ENCODE data around the gene RBMS2.
A peak's percentile ranks its signal among the peaks of the same experiment; 100 is the strongest.

RBMS2 gene

DNA sequence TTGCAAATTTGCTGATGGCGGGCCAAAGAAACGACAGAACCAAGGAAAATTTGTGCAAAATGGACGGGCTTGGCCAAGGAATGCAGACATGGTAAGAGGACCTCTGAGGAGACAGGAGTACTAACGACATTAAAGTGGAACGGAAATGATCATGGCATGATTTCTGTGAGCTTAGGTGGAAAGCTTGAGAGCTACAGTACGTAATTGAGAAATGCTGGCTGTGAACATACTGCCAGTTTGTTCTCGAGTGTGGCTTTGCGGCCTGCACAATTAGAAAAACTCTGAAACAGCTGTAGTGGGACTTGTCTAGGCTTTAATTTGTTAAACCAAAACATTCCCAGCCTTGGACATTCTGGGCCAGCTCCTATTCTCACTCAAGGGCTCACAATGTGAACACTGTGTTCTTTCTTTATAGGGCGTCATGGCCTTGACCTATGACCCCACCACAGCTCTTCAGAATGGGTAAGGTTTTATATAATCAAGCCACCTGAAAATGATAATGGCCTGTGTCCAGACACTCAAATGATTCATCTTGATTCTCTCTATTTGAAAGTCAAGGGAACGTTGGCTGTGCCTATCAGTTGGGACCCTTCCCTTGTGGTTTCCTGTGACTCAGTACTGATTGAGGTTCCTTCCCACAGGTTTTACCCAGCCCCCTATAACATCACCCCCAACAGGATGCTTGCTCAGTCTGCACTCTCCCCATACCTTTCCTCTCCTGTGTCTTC, 60.0 kb downstream of the RBMS2 start:
- no peak for DNase-seq (ENCODE audit: extremely low read depth in 1 of 2, low read depth in 1 of 2)

DNA sequence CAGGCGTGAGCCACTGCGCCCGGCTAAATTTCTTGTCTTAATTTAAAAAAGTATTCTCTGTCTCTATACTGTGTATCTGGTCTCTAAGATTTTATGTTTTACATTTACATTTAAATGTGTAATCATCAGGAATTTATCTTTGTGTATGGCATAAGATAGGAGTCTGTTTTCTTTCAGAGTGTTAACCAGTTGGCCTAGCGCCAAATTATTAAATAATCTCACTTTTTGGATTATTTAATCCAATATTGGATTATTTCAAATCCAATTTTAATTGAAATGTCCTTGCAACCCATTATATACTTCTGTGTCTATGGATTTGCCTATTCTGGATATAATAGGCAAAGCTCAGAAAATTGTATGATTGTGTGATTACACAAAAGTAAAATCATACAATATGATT, 63.5 kb downstream of the RBMS2 start:
- no peak for DNase-seq (ENCODE audit: extremely low read depth in 1 of 2, low read depth in 1 of 2)

DNA sequence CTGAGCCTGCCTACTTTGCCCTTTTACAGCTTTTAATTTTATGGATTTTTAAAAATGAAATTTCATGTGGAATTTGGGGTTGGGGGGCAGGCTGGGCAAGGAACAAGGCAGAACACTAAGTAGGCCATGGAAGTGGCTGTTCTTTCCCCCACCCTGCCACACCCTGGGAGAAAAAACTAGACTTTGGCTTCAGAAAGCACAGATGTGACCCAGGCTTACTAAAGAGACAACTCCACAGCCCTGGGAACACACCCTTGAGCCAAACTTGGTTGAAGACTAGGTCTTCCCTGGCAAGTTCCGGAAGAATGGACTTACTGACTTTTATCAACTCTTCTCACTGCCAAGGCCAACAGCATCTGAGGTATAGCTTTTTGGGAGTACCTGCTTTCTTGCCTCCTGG, 68.2 kb downstream of the RBMS2 start:
- no peak for DNase-seq (ENCODE audit: extremely low read depth in 1 of 2, low read depth in 1 of 2)

DNA sequence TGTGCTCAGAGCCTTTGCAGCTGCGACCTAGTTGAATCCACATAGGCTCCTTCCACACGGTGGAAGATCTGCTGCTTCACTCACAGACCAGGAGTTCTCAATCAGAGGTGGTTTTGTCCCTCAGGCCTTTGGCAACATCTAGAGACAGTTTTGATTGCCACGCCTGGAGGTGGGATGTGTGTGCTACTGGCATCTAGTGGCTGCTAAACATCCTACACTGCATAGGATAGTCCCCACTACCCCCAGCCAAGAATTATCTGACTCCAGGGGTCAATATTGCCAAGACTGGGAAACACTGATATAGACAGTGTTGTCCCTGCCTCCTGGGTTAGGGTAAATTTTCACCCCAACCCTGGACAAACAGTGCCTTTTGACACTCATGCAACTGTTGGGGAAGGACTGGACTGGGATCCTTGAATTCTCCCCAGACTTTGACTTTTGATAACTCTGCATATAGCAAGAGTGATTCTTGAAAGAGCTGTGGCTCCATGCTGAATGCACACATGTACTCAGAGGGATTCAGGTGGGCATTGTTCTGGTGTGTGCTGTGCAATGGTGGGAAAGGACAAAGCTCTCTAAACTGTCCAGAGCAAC, 68.7 kb downstream of the RBMS2 start:
- DNase-seq (ENCODE audit: extremely low read depth in 1 of 2, low read depth in 1 of 2) = no peak

DNA sequence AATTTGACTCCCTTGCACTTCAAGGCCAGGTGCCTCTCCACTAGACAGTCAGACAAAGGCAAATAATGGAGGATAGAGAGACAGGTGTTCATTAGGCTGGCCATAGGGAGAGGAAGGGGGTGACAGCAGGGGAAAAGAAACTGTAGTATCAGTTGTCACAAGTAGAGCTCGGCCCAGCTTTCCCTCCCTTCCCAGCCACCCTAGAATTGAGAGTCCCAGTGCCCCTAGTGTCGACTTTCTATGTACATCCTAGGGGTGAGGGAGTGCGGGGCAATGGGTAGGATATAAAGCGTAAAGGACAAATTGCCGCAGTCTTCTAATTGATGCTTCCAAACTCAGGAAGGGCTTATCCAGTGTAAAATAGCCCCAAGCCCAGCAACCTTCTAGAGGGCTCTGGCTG, 69.5 kb downstream of the RBMS2 start:
- DNase-seq (ENCODE audit: extremely low read depth in 1 of 2, low read depth in 1 of 2) = no peak

DNA sequence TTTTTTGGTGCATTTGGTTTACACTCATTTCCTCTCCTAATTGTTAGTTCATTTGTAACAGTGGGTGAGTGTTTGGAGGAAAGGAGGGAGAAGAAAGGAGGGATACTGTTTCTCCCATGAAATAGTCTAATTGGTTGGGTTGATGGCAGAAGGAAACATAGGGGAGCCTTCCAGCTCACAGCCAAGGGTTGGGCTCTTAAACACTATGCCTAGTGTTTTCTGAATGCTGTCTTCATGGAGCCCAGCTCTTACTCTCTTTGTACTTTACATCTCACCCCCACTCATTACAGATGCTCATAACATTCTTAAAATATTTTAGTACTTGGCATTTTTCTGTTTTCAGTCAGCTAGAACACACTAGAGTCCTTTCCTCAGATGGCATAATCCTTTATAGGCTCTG, 70.3 kb downstream of the RBMS2 start:
- DNase-seq (ENCODE audit: extremely low read depth in 1 of 2, low read depth in 1 of 2) = no peak

DNA sequence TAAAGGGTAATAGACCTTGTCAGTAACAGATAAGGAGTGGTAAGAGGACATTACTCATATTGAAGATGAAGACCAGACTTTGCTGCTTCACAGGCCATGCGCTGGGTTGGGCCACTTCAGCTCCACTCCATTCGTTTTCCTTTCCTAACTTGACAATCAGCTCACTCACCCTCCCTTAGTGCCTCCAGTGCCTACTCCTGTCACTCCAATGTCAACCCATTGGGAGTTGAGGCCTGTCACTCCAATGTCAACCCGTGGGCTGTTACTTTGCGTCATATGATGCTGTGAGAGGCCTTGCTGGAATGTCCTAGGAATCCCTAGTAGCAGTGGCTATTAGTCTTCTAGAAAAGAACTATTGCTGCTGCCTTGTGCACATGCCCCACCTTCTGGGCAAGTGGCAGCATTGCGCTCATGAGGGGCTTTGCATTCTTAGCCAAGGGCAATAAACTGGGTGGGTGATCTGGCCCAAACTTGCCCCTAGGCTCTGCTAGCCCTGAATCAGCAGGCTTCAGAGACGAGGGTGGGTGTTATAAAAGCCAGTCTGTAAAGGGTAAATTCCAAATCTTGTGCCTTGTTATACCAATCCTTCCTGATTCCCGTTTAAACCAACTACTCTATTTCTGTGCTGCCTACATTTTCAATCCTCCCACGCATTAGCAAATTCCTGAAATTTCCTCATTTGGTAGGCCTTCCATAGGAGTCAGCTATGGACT, 72.4 kb downstream of the RBMS2 start:
- DNase-seq (ENCODE audit: extremely low read depth in 1 of 2, low read depth in 1 of 2) = peak; percentile 15 to 39

DNA sequence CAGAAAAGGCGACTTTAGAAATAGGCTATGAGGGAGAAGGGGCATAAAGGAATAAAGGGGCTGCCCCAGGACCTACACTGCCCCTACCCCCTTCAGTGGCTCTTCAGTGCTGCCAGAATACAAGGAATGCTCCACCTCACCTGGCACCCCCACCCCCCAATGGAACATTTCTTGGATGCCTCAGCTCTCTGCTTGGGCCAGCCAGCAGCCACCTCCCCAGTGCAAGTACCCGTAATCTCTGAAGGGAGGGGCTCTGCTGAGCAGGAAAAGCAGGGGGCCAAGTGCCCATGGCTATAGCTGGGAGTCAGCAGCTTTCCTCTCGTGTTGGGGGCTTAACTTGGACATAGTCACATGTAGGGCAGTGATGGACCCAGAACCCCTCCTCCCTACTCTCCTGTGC, 75.2 kb downstream of the RBMS2 start:
- DNase-seq (ENCODE audit: extremely low read depth in 1 of 2, low read depth in 1 of 2) = no peak

DNA sequence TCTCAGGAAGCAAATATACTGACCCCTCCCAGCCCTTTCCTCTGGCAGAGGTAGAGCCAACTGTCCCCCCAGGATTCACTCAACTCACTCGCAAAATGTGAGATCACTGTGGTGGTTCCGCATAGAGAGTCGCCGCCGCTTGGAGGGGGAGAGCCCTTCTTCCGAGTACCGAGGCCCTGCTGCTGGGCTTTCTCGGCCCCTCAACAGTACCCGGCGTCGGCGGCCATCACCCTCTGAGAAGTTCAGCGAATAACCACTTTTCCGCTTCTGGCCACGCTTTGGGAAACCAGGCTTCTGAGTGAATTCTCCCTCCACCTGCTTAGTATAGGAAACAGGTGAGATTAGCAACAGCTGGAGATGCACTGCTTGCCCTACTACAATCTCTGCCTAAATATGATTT, 77.4 kb downstream of the RBMS2 start:
- DNase-seq (ENCODE audit: extremely low read depth in 1 of 2, low read depth in 1 of 2) = no peak

DNA sequence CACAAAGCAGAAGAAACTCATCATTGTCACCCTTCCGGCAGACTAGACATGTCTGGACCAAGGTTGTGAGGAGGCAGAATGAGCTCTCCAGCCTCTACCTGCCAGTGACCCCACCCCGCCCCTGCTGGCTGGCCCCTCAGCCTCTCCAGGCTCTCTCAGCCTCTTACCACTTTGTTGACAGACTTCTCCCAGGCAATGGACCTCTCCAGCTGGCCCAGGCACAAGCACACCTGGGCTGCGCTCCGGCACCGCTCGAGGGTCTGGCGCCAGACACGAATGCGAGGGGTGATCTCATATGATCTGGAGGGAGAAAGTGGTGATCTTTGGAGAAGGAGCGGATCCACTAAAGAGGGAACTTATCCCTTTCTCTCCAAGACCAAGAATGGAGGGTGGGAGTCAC, 78.2 kb downstream of the RBMS2 start:
- no peak for DNase-seq (ENCODE audit: extremely low read depth in 1 of 2, low read depth in 1 of 2)

DNA sequence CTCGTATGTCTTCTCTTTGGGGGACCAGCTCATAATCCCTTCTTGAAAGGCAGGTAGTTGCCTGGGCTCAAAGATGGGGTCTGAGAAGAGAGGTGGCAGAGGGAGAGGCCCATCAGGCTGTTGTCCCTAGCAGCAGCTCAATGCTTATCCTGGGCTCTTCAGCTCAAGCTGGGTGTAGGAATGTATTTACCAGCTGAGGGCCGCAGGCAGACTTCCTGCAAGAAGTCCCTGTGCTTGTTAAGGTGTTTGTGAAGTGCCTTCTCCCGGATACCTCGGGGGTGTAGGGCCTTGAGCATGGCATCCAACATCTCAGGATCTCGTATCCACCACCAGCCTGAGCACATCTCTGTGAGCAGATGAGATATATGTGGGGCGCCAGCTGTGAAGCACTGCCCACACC, 79.1 kb downstream of the RBMS2 start:
- DNase-seq (ENCODE audit: extremely low read depth in 1 of 2, low read depth in 1 of 2) = no peak

DNA sequence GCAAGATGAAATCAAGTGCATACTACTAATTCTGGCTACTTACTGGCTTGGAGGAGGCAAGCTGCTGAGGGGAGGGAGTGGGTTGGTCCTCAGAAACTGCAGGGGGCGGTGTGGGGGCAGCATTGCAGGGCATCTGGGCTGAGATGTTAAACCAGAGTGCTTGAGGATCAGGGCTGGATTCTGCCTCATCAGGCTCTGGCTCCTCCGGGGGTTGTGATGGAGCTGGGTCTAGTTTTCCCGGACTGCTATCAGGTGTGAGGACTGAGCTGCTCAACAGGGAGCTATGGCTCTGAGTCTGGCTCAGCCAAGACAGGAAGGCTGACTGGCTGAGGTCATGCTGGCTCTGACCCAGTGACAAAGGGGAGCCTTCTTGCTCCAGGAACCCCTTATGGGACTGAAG, 79.9 kb downstream of the RBMS2 start:
- DNase-seq (ENCODE audit: extremely low read depth in 1 of 2, low read depth in 1 of 2) = no peak

DNA sequence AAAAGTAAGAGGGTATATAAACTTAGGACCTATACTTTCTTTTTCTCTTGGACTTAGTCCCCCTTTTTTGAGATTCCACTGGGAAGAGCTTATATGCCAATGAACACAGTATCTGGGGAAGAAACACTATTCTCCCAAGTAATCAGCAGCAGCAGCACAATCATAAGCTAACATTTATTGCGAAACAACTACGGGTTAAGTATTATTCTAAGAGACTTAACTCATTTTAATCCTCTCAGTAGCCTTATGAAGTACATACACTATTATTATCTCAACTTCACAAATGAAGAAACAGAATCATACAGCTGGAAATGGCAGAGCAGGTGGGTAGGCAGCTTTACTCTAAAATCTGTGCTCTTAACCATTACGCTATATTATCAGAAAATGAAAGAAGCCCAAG, 80.6 kb downstream of the RBMS2 start:
- no peak for DNase-seq (ENCODE audit: extremely low read depth in 1 of 2, low read depth in 1 of 2)

DNA sequence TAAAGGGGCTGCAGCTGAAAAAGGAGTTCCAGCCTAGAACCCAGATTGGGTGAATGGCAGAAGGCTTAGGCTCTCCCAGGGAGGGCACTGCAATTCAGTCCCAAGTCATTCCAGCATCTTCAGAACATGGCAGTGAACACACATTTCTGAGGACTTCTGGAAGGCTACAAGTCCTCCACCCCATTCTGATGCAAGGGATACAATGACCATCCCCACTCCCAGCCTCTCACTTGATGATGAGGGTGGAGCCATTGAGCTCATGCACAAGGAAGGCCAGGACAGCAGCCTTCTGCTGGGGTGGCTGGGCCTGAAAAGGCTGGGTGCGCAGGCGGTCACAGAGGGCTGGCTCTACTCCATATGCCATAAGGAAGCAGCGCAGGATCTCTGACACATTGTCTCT, 82.7 kb downstream of the RBMS2 start:
- DNase-seq (ENCODE audit: extremely low read depth in 1 of 2, low read depth in 1 of 2) = no peak

DNA sequence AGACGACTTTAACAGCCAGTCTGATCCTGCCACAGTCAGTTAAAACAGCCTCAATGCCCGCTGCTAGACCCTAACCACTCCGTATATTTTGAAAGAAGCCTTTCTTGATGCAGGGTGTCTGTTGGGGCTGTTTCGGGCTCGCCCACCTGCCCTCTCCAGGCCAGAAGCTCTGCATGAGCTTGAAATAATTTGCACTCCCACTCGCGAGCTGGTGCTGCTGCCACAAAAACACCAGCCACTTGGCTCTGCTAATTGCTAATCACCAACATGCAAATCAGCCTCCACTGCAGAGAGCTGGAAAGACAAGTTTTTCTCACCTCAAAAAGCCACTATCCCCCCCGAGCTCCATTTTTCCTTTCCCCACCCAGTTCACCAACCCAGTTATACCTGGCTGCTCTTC, 93.0 kb downstream of the RBMS2 start:
- DNase-seq (ENCODE audit: extremely low read depth in 1 of 2, low read depth in 1 of 2) = no peak

DNA sequence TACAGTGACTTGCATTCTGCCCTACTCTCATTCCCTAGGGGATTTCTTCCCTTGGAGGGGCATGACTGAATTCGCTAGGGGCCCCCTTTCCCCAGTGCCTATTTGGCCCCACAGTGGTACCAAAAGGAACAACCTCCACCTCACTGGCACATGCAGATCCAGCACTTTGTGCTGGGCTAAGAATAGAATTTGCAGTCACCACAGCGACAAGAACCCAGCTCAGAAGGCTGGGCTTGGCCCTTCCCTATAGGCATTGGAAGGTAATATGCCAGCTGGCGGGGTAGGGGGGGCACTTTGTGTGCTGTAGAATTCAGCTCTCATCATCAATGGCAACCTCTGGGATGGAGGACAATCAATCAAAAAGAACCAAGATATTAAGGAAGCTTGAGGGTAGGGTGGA, 94.6 kb downstream of the RBMS2 start:
- no peak for DNase-seq (ENCODE audit: extremely low read depth in 1 of 2, low read depth in 1 of 2)

DNA sequence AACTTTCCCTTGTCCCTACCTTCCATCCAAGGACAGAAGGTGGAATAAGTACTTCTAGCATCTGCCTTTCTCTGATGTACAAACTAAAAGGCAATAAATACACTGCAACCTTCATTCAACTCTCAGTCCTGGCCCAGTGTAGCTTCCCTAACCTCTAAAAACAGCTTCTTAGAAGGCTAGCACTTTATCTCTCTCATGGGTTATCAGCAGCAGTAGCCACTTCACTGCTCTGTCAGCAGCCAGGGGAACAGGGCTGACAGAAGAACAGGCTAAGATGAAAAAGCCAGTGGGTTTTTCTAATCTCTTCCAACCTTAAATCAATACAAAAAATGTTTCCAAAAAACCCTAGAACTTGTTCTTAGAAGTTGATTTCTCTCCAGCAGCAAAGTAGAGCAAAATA, 95.3 kb downstream of the RBMS2 start:
- DNase-seq (ENCODE audit: extremely low read depth in 1 of 2, low read depth in 1 of 2) = no peak

DNA sequence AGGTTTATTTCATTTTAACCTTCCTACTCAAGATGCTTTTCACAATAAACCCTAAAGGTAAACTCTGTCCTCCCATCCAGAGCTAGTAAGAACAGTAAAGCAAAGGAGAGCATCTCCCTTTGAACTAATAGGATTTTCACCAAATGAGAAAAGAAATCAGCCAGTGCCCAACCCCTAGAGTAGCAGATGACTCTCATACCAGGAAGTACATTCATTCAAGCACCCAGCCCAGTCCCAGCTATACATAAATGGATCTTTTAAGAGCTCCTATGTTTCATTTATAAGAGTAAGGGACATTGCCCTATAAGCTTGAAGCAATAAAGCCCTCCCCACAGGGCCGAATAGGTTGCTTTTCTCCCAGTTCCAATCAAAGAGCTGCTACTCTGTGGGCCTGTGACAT, 100.9 kb downstream of the RBMS2 start:
- no peak for DNase-seq (ENCODE audit: extremely low read depth in 1 of 2, low read depth in 1 of 2)

DNA sequence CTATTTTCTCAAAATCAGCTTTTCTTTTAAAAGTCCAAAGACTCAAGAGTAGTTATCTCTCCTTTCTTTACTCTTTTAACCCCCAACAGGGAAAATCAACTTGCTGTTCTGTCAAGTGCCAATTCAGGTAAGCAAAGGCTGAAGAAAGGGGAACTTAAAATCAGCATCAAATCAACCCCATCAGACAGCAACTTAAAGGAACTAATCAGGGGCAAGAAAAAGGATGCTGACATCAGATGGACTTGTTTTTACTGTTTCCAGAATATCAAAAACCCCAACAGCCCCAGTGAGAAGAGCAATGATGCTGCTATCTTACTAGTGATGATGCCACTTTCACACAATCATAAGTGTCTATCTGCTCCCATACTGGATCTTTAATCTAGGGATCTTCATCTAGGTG, 105.1 kb downstream of the RBMS2 start:
- DNase-seq (ENCODE audit: extremely low read depth in 1 of 2, low read depth in 1 of 2) = no peak

DNA sequence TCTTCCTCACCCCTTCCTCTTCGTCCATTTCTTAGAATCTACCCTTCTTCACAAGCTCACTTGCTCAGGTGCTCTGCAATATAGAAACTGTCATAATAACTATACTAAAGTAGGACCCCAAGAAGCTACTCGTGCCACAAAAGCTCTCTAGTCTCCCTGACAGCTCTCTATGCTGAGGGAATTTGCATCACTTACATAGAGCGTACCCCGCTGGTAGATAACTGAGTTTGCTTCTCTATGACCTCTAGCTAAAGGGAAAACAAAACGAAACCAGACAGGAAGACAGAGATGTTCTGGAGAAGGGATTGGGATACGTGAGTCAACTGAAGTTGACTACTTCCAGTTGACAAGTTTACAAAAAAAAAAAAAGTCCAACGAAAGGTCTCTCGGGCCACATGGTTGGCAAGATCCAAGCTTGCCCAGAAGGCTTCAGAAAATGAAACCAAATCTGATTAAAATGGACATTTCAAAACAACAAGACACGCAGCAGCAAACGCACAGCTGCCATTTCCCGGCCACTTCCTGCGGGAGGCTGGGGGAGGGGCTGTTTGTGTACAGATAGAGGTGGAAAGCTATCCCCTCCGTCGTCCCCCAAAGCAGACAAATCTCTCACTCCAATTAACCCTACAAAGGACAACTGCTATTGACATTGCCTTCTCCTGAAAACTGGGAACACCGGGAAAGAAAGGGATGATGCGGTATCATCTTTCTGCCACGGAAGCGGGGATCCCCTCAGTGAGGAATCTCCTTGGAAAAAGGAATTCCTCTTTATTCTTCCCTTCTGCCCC, 107.2 kb downstream of the RBMS2 start:
- peak in 1 of 2 donors; percentile 51 for DNase-seq (ENCODE audit: extremely low read depth in 1 of 2, low read depth in 1 of 2)

DNA sequence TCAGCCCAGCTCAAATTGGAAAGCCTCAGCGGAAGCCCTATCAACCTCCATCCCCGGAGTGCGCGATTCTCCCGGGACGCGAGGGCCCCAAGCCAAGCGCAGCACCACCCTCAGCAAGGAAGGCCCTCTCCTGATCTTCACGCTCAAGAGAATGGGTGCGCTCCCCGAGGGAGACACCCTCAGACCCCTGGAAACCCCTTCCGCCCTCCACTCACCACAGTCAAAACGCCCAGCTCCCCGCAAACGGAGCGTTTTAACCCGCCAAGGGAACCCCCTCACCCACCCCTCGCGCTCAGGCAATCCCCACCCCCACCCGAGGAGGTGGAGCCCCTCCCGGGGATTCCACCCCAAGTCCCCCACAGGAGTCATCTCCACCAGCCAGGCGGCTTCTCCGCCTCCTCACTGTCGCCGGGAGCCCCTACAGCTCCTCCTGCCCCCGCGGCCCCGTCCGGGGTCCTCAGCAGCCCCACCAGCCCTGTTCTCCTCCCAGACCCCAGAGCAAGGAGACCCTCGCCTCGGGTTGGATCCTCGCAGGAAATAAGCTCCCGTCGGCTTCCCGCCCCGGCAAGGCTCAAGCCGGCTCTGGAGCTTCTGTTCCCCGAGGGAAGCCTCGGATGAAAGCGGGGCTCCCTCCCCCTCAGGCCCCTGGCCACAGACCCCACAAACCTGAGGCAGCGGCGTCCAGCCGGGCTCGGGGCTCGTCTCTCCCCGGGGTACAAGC, 108.0 kb downstream of the RBMS2 start:
- DNase-seq (ENCODE audit: extremely low read depth in 1 of 2, low read depth in 1 of 2) = no peak

Data from activated CD8-positive, alpha-beta memory T cell treated with anti-CD3 and anti-CD28 coated beads for 1 hour (primary cell).